GM04504 (cell line): ENCODE data around the gene XCL2.
"Not testable (repeated sequence)": the region's sequence is repeated elsewhere in the genome, so short reads cannot be mapped to it uniquely, and the experiment has no call there.

Experiments used
- DNase-seq: peaks from one replicate; pipeline ENCODE4 v3.0.0-alpha.2; 2012; ENCODE audit warnings: low read depth

XCL2 gene

GRCh38 chr1:168556647-168557046 lies 12.8 kb upstream of the XCL2 start:
- no peak for DNase-seq

GRCh38 chr1:168555508-168556046 lies 11.8 kb upstream of the XCL2 start:
- DNase-seq = no peak

- no peak for DNase-seq
Observed at GRCh38 chr1:168554603-168555483, 11.0 kb upstream of the XCL2 start.

- DNase-seq = no peak
Observed at GRCh38 chr1:168553680-168554553, 10.1 kb upstream of the XCL2 start.

GRCh38 chr1:168552961-168553360 lies 9.2 kb upstream of the XCL2 start:
- DNase-seq = no peak

GRCh38 chr1:168551688-168552087 lies 7.9 kb upstream of the XCL2 start:
- no peak for DNase-seq

GRCh38 chr1:168550971-168551370 lies 7.2 kb upstream of the XCL2 start:
- no peak for DNase-seq

GRCh38 chr1:168546553-168546895 lies 2.7 kb upstream of the XCL2 start:
- DNase-seq = not testable (repeated sequence)

- DNase-seq = not testable (repeated sequence)
Observed at GRCh38 chr1:168545678-168546552, 2.1 kb upstream of the XCL2 start.

GRCh38 chr1:168542978-168543377 lies 819 bp downstream of the XCL2 start:
- not testable (repeated sequence) for DNase-seq

- not testable (repeated sequence) for DNase-seq
Observed at GRCh38 chr1:168540798-168541197, 3.0 kb downstream of the XCL2 start.

- no peak for DNase-seq
Observed at GRCh38 chr1:168535536-168535935, 8.3 kb downstream of the XCL2 start.

- DNase-seq = no peak
Observed at GRCh38 chr1:168531615-168532345, 12.0 kb downstream of the XCL2 start.

GRCh38 chr1:168529518-168529917 lies 14.3 kb downstream of the XCL2 start:
- DNase-seq = no peak

- DNase-seq = no peak
Observed at GRCh38 chr1:168521401-168522000, 22.3 kb downstream of the XCL2 start.

GRCh38 chr1:168520832-168521231 lies 23.0 kb downstream of the XCL2 start:
- DNase-seq = no peak

- no peak for DNase-seq
Observed at GRCh38 chr1:168520052-168520751, 23.6 kb downstream of the XCL2 start.

GRCh38 chr1:168518813-168519212 lies 25.0 kb downstream of the XCL2 start:
- no peak for DNase-seq

- DNase-seq = no peak
Observed at GRCh38 chr1:168518201-168518689, 25.6 kb downstream of the XCL2 start.

- DNase-seq = no peak
Observed at GRCh38 chr1:168514455-168514854, 29.3 kb downstream of the XCL2 start.
